IMR-90 (cell line): ENCODE data around the gene FNTB. TPM values are rescaled to one million over a fixed set of nuclear protein-coding genes. Genes with fewer than 3 reads are reported as not detected.

Source experiments
- ATAC-seq: fragments of 200-7000 bp; cut with Tn5 transposase; 2 replicates; pipeline ENCODE4 v1.9.1; 2020; ENCODE audit warnings: low read depth, mild to moderate bottlenecking, moderate library complexity
- BruUV-seq: library from RNA; stranded (reverse); fragments of 400-500 nt; replicated peaks from 2 replicates; lab custom pipeline; 2021; lab: Mats Ljungman, UMichigan
- CTCF ChIA-PET: fragments of 300-600 bp; formaldehyde crosslinking; extraction: SDS; loops from one replicate; lab custom pipeline; 2021; ENCODE audit warnings: antibody characterized with exemption; lab: Yijun Ruan, JAX
- POLR2A ChIA-PET: fragments of 300-600 bp; sonication (Branson Sonifier 250); formaldehyde crosslinking; loops from one replicate; lab custom pipeline; 2022; ENCODE audit warnings: antibody characterized with exemption; ENCODE audit not compliant: unreplicated experiment; lab: Charles Lee
- DNase-seq: peaks from one replicate; pipeline ENCODE4 v3.0.0; 2013
- H2AFZ ChIP-seq: replicated peaks from 2 replicates; pipeline ENCODE3; 2013; ENCODE audit warnings: low read length, mild to moderate bottlenecking; ENCODE audit not compliant: poor library complexity
- H2AK5ac ChIP-seq: 2 replicates; pipeline ENCODE4 v1.6.1; 2013; ENCODE audit warnings: low read depth, low read length, inconsistent platforms
- H2AK9ac ChIP-seq: replicated peaks from 2 replicates; pipeline ENCODE3; 2013; ENCODE audit warnings: mild to moderate bottlenecking, low read depth, low read length, moderate library complexity; ENCODE audit not compliant: poor library complexity
- H2BK120ac ChIP-seq: 2 replicates; pipeline ENCODE4 v1.6.1; 2013; ENCODE audit warnings: low read depth, low read length, inconsistent platforms
- H2BK15ac ChIP-seq: 3 replicates; pipeline ENCODE4 v1.6.1; 2013; ENCODE audit warnings: low read depth, low read length, inconsistent platforms
- H2BK20ac ChIP-seq: 2 replicates; pipeline ENCODE4 v1.6.1; 2013; ENCODE audit warnings: low read depth, mild to moderate bottlenecking, inconsistent platforms, low read length, moderate library complexity
- H2BK5ac ChIP-seq: 2 replicates; pipeline ENCODE4 v1.6.1; 2013; ENCODE audit warnings: mild to moderate bottlenecking, low read depth, low read length, inconsistent platforms; ENCODE audit not compliant: poor library complexity, severe bottlenecking
- H3K14ac ChIP-seq: replicated peaks from 2 replicates; pipeline ENCODE4 v1.6.1; 2013; ENCODE audit warnings: low read depth, low read length, inconsistent platforms
- H3K18ac ChIP-seq: 2 replicates; pipeline ENCODE4 v1.6.1; 2013; ENCODE audit warnings: low read depth, low read length, control low read depth
- H3K23ac ChIP-seq: 2 replicates; pipeline ENCODE4 v1.6.1; 2013; ENCODE audit warnings: low read depth, low read length, inconsistent platforms
- H3K27ac ChIP-seq: 2 replicates; pipeline ENCODE4 v1.5.1; 2013; ENCODE audit warnings: mild to moderate bottlenecking, control low read depth, low read length; ENCODE audit not compliant: insufficient read depth
- H3K27me3 ChIP-seq: 2 replicates; pipeline ENCODE4 v1.6.1; 2013; ENCODE audit warnings: low read length; ENCODE audit not compliant: control insufficient read depth, insufficient read depth
- H3K36me3 ChIP-seq: 2 replicates; pipeline ENCODE4 v1.6.1; 2013; ENCODE audit warnings: low read length, mixed read lengths; ENCODE audit not compliant: control insufficient read depth, insufficient read depth
- H3K4ac ChIP-seq: 2 replicates; pipeline ENCODE4 v1.6.1; 2013; ENCODE audit warnings: low read depth, low read length, inconsistent platforms
- H3K4me1 ChIP-seq: 2 replicates; pipeline ENCODE4 v1.6.1; 2013; ENCODE audit warnings: low read length, mixed read lengths; ENCODE audit not compliant: control insufficient read depth, insufficient read depth
- H3K4me2 ChIP-seq: 2 replicates; pipeline ENCODE4 v1.6.1; 2013; ENCODE audit warnings: low read depth, mild to moderate bottlenecking, control low read depth, low read length, moderate library complexity
- H3K4me3 ChIP-seq: 2 replicates; pipeline ENCODE4 v1.5.1; 2013; ENCODE audit warnings: low read depth, mild to moderate bottlenecking, control low read depth, low read length, moderate library complexity; ENCODE audit not compliant: insufficient read depth
- H3K56ac ChIP-seq: 2 replicates; pipeline ENCODE4 v1.6.1; 2013; ENCODE audit warnings: low read length, inconsistent platforms; ENCODE audit not compliant: insufficient read depth; ENCODE audit errors: extremely low read depth
- H3K79me1 ChIP-seq, 2 experiments: 2 replicates each; pipeline ENCODE4 v1.6.1; 2013; ENCODE audit warnings: low read length in 2 of 2, inconsistent platforms in 1 of 2, low read depth in 1 of 2
- H3K9ac ChIP-seq: 2 replicates; pipeline ENCODE4 v1.6.1; 2013; ENCODE audit warnings: low read depth, low read length, control low read depth
- H3K9me1 ChIP-seq: 2 replicates; pipeline ENCODE4 v1.6.1; 2013; ENCODE audit warnings: low read length, inconsistent platforms; ENCODE audit not compliant: insufficient read depth
- H3K9me3 ChIP-seq: 2 replicates; pipeline ENCODE4 v1.6.1; 2013; ENCODE audit warnings: low read length; ENCODE audit not compliant: control insufficient read depth, insufficient read depth
- H4K20me1 ChIP-seq: 2 replicates; pipeline ENCODE4 v1.6.1; 2013; ENCODE audit warnings: low read length, inconsistent platforms; ENCODE audit not compliant: insufficient read depth
- H4K5ac ChIP-seq: 2 replicates; pipeline ENCODE4 v1.6.1; 2013; ENCODE audit warnings: mild to moderate bottlenecking, low read depth, low read length, control low read depth
- H4K8ac ChIP-seq, 2 experiments: 2 replicates each; pipeline ENCODE4 v1.6.1; 2013; ENCODE audit warnings: low read depth in 2 of 2, low read length in 2 of 2, control low read depth in 1 of 2, inconsistent platforms in 1 of 2
- H4K91ac ChIP-seq: 2 replicates; pipeline ENCODE4 v1.6.1; 2013; ENCODE audit warnings: low read depth, low read length, inconsistent platforms; ENCODE audit not compliant: insufficient read depth
- BHLHE40 ChIP-seq: fragments of 150-350 bp; IDR thresholded peaks from 2 replicates; pipeline ENCODE4 v1.6.1; 2016; ENCODE audit warnings: mild to moderate bottlenecking, low read depth, low read length
- POLR2A ChIP-seq: IDR thresholded peaks from 2 replicates; pipeline ENCODE4 v1.6.1; 2012; ENCODE audit warnings: mild to moderate bottlenecking, low read depth, low read length
- WGBS, 2 experiments: methylation state at CpG; one replicate each; pipeline versions ENCODE4 v1.1.5 to v1.1.7; 2013; ENCODE audit warnings: missing lambda C conversion rate in 2 of 2; ENCODE audit not compliant: insufficient read length in 1 of 2; ENCODE audit errors: extremely low coverage in 2 of 2; 5-methylcytosine and 5-hydroxymethylcytosine counted together
- dilution Hi-C: fragments of 300-500 bp; cut with HindIII; formaldehyde crosslinking; loops from one replicate; pipeline ENCODE4 v1.14.3; 2018; ENCODE audit warnings: low sequenced_read_pairs; ENCODE audit not compliant: unreplicated experiment
- in situ Hi-C: fragments of 300-500 bp; cut with MboI; formaldehyde crosslinking; loops from 3 replicates; pipeline ENCODE4 v1.14.3; 2019; ENCODE audit warnings: low sequenced_read_pairs, inconsistent platforms, mixed read lengths
- intact Hi-C: fragments of 100-400 bp; cut with micrococcal nuclease; formaldehyde crosslinking; loops from 2 replicates; pipeline ENCODE4 v1.10.0; 2022
- polyA plus RNA-seq, 3 experiments: library from polyadenylated mRNA; depleted of rRNA; stranded (reverse); fragments of >200 nt; gene quantifications; 2 replicates each; pipeline ENCODE4 v1.2.3, GENCODE V29; 2012; ENCODE audit warnings: low replicate concordance in 1 of 3
- total RNA-seq: library from RNA; depleted of rRNA; stranded (reverse); fragments of >200 nt; gene quantifications from 2 replicates; pipeline ENCODE4 v1.2.3, GENCODE V29; 2012

The FNTB gene
- total and polyA plus RNA-seq, 2 of the 4 experiments (the other 2 are of a cell fraction): 9.9 to 18.5 TPM

DNA sequence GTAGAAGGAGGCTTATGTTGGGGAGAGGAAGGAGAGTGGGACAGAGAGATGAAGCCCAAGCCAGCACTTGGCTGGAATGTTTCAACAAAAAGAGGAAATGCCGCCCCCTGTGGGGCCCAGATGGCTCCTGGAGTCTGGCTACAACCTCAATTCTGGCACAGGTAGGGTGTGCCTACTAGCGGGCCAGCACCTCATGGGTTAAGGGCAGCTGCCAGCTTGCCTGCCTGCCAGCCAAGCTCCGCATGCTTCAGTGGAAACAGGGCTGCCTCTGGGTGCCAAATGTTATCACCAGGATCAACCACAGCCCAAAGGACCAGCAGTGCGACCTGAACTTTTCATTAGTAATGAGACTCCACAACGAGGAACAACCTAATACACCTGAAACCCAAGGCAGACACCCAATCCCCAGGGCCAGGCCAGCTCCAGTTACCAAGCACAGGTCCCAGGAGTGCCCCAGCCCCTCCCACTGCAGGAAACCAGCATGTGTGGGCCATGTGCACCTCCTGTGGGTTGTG lies 25.9 kb upstream of the FNTB start:
- Histone ChIP-seq H2BK5ac (no peak overlapping the region), H3K9ac (no peak overlapping the region), H3K27me3 (no peaks in the 10 kb centered on the region), H2BK120ac (no peak overlapping the region), H4K20me1 (no peaks in the 10 kb centered on the region), H3K14ac (no peak overlapping the region), H3K9me1 (no peaks in the 10 kb centered on the region; the same call in 1 of the 2 replicates), H3K56ac (no peak overlapping the region), H3K23ac (no peak overlapping the region), H2AK5ac (no peak overlapping the region), H2AFZ (no peak overlapping the region), H4K91ac (no peak overlapping the region), H3K4me1 (no peaks in the 10 kb centered on the region), H3K4me2 (no peak overlapping the region), H3K4me3 (no peak overlapping the region), H2BK15ac (no peak overlapping the region), H3K18ac (no peak overlapping the region), H2AK9ac (peak overlapping the region; percentile 13), H2BK20ac (no peak overlapping the region), H3K36me3 (no peaks in the 10 kb centered on the region), H3K4ac (no peak overlapping the region), H4K8ac (no peak overlapping the region), H3K9me3 (no peaks in the 10 kb centered on the region), H3K27ac (no peak overlapping the region), H4K5ac (no peak overlapping the region), H3K79me1 (no peaks in the 10 kb centered on the region)
- ChIA-PET POLR2A (no interaction called here), CTCF (no interaction called here)
- in situ Hi-C loops (no loop called here), intact Hi-C loops (no loop called here), dilution Hi-C loops (no loop called here)
- no peak for ATAC-seq
- 54% methylated on average over 2 of the region's 5 CpGs; no CpG with 5 or more reads in 1 of the 2 experiments for WGBS, 2 experiments
- DNase-seq: no peak
- no TSS peak for BruUV-seq
- TF ChIP-seq BHLHE40 (no peak), POLR2A (no peak)
